NT2/D1 (cell line): Measurements from ENCODE around the gene TMEM235.

Experiments
- DNase-seq: peaks from one replicate; pipeline ENCODE4 v3.0.0-alpha.2; 2011; ENCODE audit warnings: low read depth, low spot score
- H3K27me3 ChIP-seq: 2 replicates; pipeline ENCODE4 v1.6.0; 2011; ENCODE audit warnings: mild to moderate bottlenecking; ENCODE audit not compliant: insufficient read length, insufficient read depth
- H3K36me3 ChIP-seq: 2 replicates; pipeline ENCODE4 v1.6.1; 2011; ENCODE audit warnings: mild to moderate bottlenecking, low read length, mixed read lengths; ENCODE audit not compliant: insufficient read depth, insufficient read length
- H3K4me1 ChIP-seq: 2 replicates; pipeline ENCODE4 v1.5.1; 2011; ENCODE audit not compliant: insufficient read depth, insufficient read length
- H3K4me3 ChIP-seq: 2 replicates; pipeline ENCODE4 v1.5.1; 2011; ENCODE audit warnings: low read depth; ENCODE audit not compliant: insufficient read length
- H3K9ac ChIP-seq: 2 replicates; pipeline ENCODE4 v1.6.0; 2011; ENCODE audit warnings: low read depth; ENCODE audit not compliant: insufficient read length
- H3K9me3 ChIP-seq: 2 replicates; pipeline ENCODE4 v1.5.1; 2011; ENCODE audit warnings: mild to moderate bottlenecking, low read length; ENCODE audit not compliant: insufficient read depth
- SUZ12 ChIP-seq: IDR thresholded peaks from 2 replicates; pipeline ENCODE4 v1.6.1; 2011; ENCODE audit not compliant: insufficient read length, insufficient read depth; ENCODE audit errors: extremely low read depth
- YY1 ChIP-seq: IDR thresholded peaks from 2 replicates; pipeline ENCODE4 v1.6.1; 2011; ENCODE audit not compliant: insufficient read length, insufficient read depth
- ZNF274 ChIP-seq: IDR thresholded peaks from 2 replicates; pipeline ENCODE4 v1.6.1; 2011; ENCODE audit warnings: mild to moderate bottlenecking, low read depth, low read length

TMEM235 gene

GRCh38 chr17:78240012-78240655 is 8.7 kb downstream of the TMEM235 start:
- Histone ChIP-seq H3K36me3 (no peaks in the 10 kb centered on the region), H3K4me3 (no peak overlapping the region), H3K9ac (no peak overlapping the region), H3K9me3 (0 out of 2 replicates have a peak, but pooled peaks cover under 1% of the 10 kb centered on the region), H3K27me3 (no peaks in the 10 kb centered on the region), H3K4me1 (peaks cover 15% of the 10 kb centered on the region)
- TF ChIP-seq SUZ12 (no peak), ZNF274 (no peak), YY1 (no peak)
- no peak for DNase-seq

DNA sequence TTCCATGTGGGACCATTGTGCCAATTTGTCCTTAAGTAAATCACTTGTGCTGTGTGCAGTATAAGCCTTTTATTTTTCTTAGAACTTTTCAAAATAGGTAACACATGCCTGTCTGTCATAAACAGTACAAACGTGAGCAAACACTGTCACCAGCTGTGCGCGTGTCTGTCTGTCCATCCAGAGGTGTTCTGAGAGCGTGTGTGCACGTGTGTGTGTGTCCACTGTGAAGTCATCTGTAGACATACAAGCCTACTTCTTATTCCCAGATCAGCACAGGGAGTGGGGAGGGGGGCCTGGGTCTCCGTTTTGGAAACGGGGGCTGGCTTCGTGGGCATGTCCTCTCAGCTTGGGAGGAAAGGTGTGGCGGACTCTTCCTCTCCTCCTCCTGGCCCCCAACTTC is 9.4 kb downstream of the TMEM235 start:
- no peak for TF ChIP-seq ZNF274
- TF ChIP-seq YY1 = no peak
- TF ChIP-seq SUZ12 = no peak
- Histone ChIP-seq H3K9me3 (peaks cover 6% of the 10 kb centered on the region; the same call in 1 of the 2 replicates), H3K4me1 (peaks cover 15% of the 10 kb centered on the region), H3K36me3 (no peaks in the 10 kb centered on the region), H3K4me3 (no peak overlapping the region), H3K9ac (no peak overlapping the region), H3K27me3 (no peaks in the 10 kb centered on the region)
- DNase-seq = no peak

- Histone ChIP-seq H3K36me3 (no peaks in the 10 kb centered on the region), H3K9me3 (peaks cover 6% of the 10 kb centered on the region; the same call in 1 of the 2 replicates), H3K4me3 (no peak overlapping the region), H3K27me3 (no peaks in the 10 kb centered on the region), H3K4me1 (peaks cover 14% of the 10 kb centered on the region), H3K9ac (no peak overlapping the region)
- no peak for DNase-seq
- TF ChIP-seq ZNF274 = no peak
- TF ChIP-seq SUZ12 = no peak
- TF ChIP-seq YY1 = no peak
These were observed 10.0 kb downstream of the TMEM235 start for GRCh38 chr17:78241277-78242023.

DNA sequence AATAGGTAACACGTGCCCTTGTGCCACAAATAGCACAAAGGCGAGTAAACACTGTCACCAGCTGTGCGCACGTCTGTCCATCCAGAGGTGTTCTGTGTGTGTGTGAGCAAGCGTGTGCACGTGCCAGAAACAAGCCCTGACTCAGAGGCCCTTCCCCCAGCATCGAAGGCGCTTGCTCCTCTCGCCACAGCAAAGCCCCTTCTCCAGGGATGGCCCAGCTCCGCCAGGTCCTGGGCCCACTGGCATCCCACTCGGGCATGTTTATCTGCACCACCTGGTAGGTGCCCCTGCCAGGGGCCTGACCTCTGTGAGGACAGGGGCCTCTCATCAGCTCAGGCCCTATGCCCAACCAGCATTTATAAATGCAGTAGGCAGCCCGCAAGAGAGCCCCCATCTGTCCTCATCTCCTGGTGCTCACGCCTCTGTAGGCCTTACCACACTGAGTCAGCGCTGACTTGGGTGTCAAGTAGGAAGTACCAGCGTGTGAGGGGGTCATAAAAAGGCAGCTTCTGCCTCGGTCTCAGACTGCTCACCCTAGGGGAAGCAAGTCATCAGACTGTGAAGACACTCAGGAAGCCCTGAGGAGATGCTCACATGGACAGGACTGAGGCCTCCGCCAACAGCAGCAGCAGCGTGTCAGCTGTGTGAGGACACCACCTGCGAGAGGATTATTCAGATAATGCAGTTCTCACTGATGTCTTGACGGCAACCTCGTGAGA is 10.8 kb downstream of the TMEM235 start:
- no peak overlapping the region for H3K4me3 ChIP-seq
- H3K36me3 ChIP-seq = no peaks in the 10 kb centered on the region
- TF ChIP-seq YY1 = no peak
- no peak overlapping the region for H3K9ac ChIP-seq
- H3K27me3 ChIP-seq = no peaks in the 10 kb centered on the region
- peaks cover 6% of the 10 kb centered on the region; the same call in 1 of the 2 replicates for H3K9me3 ChIP-seq
- peaks cover 13% of the 10 kb centered on the region for H3K4me1 ChIP-seq
- no peak for DNase-seq

DNA sequence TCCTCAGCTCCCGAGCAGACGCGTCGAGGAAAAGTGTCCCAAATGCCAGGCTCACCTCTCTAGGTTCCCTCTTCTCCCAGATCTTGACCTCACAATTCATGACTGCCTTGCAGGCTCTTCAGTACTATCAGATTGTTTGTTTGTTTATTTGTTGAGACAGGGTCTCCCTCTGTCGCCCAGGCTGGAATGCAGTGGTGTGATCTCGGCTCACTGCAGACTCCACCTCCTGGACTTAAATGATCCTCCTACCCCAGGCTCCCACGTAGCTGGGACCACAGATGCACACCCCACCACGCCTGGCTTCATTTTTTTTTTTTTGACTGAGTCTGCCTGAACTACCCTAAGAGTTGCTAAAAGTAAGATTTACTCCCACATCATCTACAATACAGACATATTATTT is 15.9 kb downstream of the TMEM235 start:
- Histone ChIP-seq H3K4me3 (no peak overlapping the region), H3K4me1 (peaks cover 30% of the 10 kb centered on the region), H3K27me3 (no peaks in the 10 kb centered on the region), H3K9me3 (peaks cover 6% of the 10 kb centered on the region; the same call in 1 of the 2 replicates), H3K9ac (peak overlapping the region; percentile 34), H3K36me3 (no peaks in the 10 kb centered on the region)
- TF ChIP-seq ZNF274 (no peak), YY1 (no peak), SUZ12 (no peak)
- no peak for DNase-seq

DNA sequence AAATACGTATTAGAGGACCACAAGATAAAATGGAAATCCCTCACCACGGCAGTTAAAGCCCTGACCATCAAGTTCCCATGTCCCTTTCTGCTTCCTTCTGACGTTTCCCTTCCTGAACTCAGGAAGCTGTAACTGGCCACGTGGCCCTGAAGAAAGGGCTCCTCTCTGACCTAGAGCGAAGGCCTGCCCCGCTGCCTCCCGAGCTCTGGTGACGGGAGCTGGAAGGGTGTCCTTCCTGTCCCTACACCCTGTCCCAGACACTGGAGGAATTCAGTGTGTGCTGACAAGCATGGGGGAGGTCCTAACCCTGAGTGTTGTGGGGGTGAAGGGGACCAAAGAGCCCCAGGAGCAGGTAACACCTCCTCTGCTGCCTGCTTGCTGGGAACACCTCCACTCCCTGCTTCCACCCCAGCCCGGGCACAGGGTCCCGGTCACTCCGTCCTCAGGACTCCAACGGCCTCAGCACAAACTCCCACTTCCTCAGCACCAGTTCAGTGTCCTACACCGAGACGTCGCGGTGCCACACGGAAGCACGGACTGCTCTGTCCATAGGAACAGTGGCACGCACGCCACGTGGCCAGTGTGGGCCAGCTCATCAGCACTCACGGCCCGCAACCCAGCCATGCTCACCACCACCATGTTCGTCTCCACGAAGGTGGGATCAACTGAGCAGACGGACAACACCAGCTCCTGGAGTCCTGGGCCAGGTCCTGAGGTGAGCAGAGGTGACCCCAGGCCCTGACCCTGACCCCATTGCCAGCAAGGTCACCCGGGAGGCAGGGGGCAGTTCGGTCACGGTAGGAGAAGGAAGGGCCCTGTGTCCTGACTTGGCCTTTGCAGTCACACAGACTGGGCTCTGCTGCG is 16.9 kb downstream of the TMEM235 start:
- no peak for TF ChIP-seq ZNF274
- no peak for TF ChIP-seq SUZ12
- TF ChIP-seq YY1 = no peak
- Histone ChIP-seq H3K36me3 (no peaks in the 10 kb centered on the region), H3K9me3 (peaks cover 6% of the 10 kb centered on the region; the same call in 1 of the 2 replicates), H3K9ac (no peak overlapping the region), H3K27me3 (no peaks in the 10 kb centered on the region), H3K4me1 (peaks cover 36% of the 10 kb centered on the region), H3K4me3 (no peak overlapping the region)
- no peak for DNase-seq
